ELF-1 (cell line): ENCODE data around the gene OLFML1.

ENCODE experiments used
- DNase-seq: peaks from one replicate; pipeline ENCODE4 v3.0.0-alpha.2; 2016; ENCODE audit warnings: low read depth, low spot score

The OLFML1 gene

DNA sequence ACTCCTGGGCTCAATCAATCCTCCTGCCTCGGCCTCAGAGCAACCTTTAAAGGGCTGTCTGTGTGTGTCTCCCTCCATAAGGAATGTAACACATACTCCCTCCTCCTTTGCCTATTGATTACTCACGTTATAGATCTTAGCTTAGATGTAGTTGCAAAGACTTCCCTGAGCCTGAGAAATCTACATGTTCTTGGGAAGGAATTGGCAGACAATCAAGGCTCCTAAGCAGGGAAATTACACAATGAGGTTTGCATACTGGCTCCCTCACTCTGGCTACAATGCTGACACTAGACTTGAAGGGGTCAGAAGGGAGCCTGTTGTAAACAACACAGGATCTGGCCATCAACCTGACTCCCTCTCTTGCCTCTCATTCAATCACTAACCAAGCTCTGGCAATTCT lies 5.2 kb upstream of the OLFML1 start:
- DNase-seq, result no peak

DNA sequence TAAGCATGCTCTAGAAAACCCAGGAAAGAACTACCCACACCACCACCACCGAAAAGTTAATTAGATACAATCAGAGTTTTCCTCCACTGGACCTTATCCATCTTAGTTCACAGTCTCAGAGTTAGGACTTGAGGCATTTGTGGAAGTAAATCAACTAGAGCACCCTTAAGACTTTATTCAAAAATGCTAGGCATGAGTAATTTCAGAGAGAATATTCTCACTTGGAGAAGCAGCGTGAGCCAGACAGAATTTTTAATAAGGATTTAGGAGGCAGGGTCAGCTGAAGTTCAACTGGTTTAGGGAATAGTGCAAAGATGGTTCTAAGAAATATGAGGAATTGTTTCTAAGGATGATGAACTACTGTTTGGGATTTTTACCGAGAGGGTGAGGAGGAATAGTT lies 1.2 kb upstream of the OLFML1 start:
- no peak for DNase-seq

DNA sequence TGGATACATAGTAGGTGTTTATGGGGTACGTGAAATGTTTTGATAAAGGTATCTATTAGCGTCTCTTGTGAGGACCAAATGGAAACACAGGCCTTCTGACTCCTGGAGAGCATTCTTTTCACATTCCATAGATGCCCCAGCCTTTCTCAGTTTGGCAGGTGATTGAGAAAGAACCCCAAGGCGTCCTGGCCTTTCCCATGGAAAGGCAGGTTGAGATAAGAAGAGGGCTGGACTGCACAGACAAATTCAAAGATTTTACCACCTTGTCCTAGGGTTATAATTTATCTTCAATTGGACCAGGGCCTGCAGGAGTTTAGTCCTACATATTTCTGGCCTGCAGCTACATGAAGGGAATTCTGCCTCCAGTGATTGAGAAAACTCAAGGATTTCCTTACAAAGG lies 661 bp upstream of the OLFML1 start:
- peak; percentile 79 for DNase-seq

DNA sequence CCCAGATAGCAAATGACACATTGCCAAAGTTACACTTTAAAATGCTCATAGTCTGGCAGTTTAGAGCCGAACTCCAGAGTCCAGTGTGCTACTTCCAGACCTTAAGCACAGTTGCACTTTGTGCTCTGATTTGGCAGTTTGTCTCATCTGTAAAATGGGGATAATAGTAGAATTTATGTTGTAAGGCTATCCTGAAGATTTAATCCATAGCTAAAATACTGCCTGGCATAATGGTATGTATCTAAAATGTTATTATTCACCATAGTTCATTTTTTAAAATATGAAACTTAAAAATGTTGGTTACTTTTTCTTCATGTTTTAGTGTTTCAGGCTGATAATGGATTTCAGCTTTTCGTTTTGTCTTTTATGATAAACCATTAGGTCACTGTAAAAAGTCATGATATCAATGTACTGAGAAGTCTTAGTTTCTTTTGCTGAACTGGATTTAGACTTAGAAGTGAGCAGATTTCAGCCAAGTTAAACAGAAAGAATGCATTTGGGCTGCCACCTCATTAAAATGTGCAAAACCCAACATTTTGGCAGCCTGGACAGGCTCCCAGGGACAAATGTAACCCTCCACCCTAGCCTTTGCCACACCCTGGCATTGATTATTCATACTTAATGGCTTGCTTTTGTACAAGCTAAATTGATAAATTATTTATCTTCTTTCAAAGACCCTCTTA lies 933 bp downstream of the OLFML1 start:
- DNase-seq, result no peak

DNA sequence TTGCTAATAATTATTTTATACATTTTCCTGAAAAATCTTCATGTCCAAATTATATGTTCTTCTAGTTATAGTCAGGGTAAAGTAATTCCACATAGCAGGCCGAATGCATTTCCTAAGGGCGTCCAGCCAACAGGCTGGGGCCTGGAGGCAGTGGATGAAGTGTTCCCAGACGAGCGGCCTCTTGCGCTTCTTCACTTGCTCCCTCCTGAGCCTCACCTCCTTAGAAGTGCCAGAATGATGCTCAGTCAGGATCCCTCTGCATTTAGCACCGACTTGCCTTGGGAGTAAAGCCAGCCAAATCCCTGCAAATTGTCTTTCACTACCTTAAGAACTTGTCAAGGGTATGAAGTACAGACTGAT lies 1.5 kb downstream of the OLFML1 start:
- DNase-seq, result peak; percentile 4

DNA sequence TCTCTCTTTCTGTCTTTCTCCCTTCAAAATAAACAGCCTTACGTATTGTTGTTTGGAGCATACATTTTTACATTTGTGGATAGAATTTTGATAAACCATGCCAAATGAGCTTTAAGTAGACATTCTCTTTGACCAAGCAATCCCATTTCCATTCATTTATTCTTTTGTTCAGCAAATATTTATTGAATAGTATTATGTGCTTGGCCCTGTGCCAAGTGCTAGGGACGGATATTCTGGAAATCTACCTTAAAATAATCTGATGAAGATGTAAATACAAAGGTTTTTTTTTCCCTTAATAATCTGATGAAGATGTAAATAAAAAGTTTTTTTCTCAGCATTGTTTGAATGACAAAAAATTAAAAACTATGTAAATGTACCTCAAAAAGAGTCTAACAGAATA lies 2.1 kb downstream of the OLFML1 start:
- no peak for DNase-seq

DNA sequence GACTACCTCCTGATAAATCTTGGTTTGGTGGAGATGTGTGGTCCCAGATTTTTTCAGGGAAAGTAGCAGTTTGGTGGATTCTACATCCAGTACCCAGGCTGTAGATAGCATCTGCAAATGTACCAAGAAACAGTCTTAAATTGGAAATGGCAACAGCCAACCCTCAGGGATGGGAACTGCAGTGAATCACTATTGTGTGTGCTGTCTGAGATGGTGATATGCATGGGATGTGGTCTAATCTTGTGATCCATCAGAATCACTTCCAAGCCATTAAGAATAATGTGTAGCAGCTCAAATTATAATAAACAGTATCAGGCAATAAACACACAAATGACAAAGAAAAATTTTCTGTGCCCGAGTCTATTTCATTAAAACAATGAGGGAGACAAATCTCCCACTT lies 3.4 kb downstream of the OLFML1 start:
- no peak for DNase-seq

- no peak for DNase-seq
These were observed 4.1 kb downstream of the OLFML1 start for GRCh38 chr11:7489376-7489775.

GRCh38 chr11:7490054-7490453 lies 4.7 kb downstream of the OLFML1 start:
- DNase-seq, result no peak

DNA sequence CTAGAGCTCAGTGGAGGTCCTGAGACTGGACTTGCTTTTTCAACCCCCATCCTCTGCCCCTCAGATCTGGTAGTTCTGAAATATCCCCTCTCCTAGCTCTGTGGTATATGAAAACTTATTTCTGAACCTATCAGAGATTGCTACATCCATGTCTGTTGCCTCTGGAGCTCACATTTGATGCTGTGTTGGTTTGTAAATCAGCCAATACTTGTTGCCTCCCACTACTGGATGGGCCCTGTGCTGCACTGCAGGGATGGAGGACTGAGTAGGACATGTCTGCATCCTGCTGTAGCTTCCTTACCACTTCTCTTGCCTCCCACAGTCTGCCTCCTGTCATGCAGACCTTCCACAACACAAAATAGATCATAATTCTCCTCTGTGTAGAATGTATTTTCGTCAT lies 5.2 kb downstream of the OLFML1 start:
- no peak for DNase-seq

DNA sequence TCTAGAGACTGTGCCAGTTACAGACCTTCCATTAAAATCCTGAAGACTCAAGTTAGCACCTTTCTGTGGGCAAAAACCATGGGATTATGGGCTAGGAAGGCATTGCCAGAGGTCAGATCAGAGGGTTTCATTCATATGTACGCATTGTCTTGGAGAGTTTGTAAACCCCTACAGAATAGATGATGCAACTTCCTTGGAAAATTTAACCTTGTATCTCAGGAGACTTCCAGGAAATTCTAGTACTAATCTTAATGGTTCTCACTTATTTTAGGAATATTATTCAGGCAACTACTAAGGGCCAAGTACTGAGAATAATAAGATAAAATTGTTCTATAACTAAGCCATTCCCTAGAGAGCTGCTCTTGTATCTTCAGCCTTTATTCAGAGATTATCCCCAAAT lies 6.9 kb downstream of the OLFML1 start:
- DNase-seq, result no peak

DNA sequence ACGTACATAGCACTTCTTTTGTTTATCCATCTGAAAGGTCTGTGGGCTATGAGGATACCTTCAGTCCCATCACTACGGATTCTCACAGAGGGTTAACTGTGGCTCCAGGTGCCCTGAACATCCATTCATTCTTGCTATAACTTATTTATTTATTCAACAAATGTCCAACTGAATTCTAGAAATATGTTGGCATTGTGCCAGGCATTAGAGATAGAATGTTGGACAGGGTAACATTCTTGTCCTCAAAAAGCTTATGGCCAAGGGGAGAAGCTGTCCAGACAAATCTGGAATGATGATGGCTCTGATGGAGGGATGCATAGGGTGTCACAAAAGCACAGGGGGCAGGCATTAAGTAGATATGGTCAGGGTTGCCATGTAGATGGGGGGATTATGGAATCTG lies 8.4 kb downstream of the OLFML1 start:
- no peak for DNase-seq

DNA sequence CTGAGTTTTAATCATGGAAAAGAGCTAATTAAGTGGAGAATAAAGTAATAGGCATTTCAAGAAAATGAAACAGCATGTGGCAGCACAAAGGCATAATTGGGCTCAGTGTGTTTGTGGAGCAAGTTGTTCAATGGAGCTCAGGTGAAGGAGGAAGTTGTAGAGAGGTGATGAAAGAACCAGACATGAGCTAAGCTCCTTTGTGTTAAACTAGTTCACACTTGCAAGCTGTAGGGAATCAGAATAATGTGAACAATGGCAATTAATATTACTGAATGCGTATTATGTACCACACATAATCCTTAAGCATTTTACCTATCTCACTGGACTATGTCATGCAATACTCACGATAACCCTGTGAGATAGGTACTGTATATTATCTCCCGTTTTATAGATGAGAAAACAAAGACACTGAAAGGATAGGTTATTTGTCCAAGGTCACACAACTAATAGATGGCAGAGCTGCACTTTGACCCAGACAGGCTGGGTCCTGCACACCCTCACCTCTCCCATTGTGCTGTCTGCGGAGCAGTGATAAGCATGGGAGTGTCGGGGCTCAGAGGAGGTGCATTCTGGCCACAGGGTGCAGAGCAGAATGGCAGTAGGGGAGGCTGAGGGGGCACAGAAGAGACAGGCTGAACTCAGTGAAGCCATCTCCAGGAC lies 8.9 kb downstream of the OLFML1 start:
- DNase-seq, result no peak

GRCh38 chr11:7495882-7496551 lies 10.7 kb downstream of the OLFML1 start:
- no peak for DNase-seq

- no peak for DNase-seq
These were observed 12.9 kb downstream of the OLFML1 start for GRCh38 chr11:7498193-7498592.

- no peak for DNase-seq
These were observed 13.8 kb downstream of the OLFML1 start for GRCh38 chr11:7499081-7499480.

DNA sequence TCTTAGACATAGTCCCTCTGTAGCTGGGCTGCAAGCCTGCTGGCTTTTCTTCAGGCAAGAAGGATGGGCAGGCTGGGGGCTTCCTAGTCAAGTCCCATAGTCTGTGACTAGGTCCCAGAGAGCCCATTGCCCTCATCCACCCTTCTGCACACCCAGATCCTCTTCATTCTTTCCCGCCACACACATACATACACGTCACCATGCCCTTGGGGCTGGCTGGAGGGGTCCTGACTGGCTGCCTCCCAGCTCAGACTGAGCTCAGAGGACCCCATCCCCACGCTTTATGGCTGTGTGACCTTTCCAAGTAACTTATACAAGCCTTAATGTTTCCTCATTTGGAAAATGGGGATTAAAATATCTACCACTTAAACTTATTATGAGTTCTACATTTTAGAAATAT lies 14.9 kb downstream of the OLFML1 start:
- DNase-seq, result peak; percentile 14

DNA sequence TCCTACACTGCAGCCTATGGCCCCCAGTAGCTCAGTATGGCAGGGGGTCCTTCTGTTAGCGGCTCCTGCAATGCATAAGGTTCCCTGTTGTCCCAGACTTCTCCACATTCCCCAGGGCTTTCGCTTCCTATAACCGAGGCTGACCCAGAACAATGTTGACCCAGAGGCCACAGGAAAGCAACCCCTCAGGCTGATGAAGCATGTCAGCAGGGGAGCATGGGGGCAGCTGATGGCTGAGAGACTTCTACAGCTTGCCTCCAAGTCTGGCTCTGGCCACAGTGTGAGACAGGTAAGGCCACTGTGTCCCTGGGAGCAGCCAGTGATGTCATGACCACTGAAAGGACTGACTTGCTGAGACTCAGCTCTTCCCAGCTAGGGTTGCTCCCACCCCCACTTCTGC lies 15.9 kb downstream of the OLFML1 start:
- peak; percentile 47 for DNase-seq

DNA sequence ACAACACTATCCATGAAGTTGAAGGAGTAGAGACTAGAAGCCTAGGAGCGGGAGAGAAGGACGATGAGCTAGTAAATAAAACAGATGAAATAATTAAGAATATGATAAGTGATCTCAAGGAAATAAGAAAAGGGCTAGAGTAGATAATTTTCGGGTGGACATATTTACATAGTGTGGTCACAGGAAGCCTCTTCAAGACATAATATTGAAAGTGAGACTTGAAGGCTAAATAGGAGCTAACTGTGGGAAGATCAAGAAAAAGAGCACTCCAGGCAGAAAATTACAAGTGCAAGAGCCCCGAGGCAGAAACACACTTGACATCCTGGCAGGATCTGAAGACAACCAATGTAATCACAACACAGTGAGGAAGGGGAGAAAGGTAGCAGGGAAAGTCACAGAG lies 16.6 kb downstream of the OLFML1 start:
- DNase-seq, result no peak

GRCh38 chr11:7506243-7506642 lies 20.9 kb downstream of the OLFML1 start:
- no peak for DNase-seq

GRCh38 chr11:7508087-7508486 lies 22.8 kb downstream of the OLFML1 start:
- DNase-seq, result no peak

DNA sequence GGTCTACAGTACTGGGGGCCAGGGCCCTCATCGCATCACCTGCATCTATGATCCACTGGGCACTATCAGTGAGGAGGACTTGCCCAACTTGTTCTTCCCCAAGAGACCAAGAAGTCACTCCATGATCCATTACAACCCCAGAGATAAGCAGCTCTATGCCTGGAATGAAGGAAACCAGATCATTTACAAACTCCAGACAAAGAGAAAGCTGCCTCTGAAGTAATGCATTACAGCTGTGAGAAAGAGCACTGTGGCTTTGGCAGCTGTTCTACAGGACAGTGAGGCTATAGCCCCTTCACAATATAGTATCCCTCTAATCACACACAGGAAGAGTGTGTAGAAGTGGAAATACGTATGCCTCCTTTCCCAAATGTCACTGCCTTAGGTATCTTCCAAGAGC lies 24.7 kb downstream of the OLFML1 start:
- DNase-seq, result no peak

- no peak for DNase-seq
These were observed 26.1 kb downstream of the OLFML1 start for GRCh38 chr11:7511401-7511800.
